ENCODE data around the gene PDIA6.

PDIA6 gene

GRCh38 chr2:10793816-10794215 is 18.8 kb downstream of the PDIA6 start:
- Histone ChIP-seq H3K4me3 (no peak overlapping the region), H3K27ac (no peak overlapping the region)
- no peak for DNase-seq (ENCODE audit: low spot score)
- no peak for TF ChIP-seq CTCF (IDR thresholded peaks at IDR 0.05)

- TF ChIP-seq CTCF (IDR thresholded peaks at IDR 0.05) = no peak
- H3K4me3 ChIP-seq = no peak overlapping the region
- H3K27ac ChIP-seq = no peak overlapping the region
- no peak for DNase-seq (ENCODE audit: low spot score)
These were observed 19.8 kb downstream of the PDIA6 start for GRCh38 chr2:10792660-10793400.

GRCh38 chr2:10792001-10792634 is 20.5 kb downstream of the PDIA6 start:
- H3K27ac ChIP-seq = no peak overlapping the region
- no peak for DNase-seq (ENCODE audit: low spot score)
- H3K4me3 ChIP-seq = no peak overlapping the region
- TF ChIP-seq CTCF (IDR thresholded peaks at IDR 0.05) = no peak

- no peak overlapping the region for H3K4me3 ChIP-seq
- no peak overlapping the region for H3K27ac ChIP-seq
- TF ChIP-seq CTCF (IDR thresholded peaks at IDR 0.05) = no peak
- DNase-seq (ENCODE audit: low spot score) = no peak
These were observed 22.2 kb downstream of the PDIA6 start for GRCh38 chr2:10790228-10790973.

GRCh38 chr2:10788855-10789254 is 23.7 kb downstream of the PDIA6 start:
- no peak for TF ChIP-seq CTCF (IDR thresholded peaks at IDR 0.05)
- DNase-seq (ENCODE audit: low spot score) = no peak
- Histone ChIP-seq H3K4me3 (no peak overlapping the region), H3K27ac (no peak overlapping the region)

GRCh38 chr2:10787176-10787968 is 25.2 kb downstream of the PDIA6 start:
- no peak for DNase-seq (ENCODE audit: low spot score)
- TF ChIP-seq CTCF (IDR thresholded peaks at IDR 0.05) = no peak
- no peak overlapping the region for H3K27ac ChIP-seq
- no peak overlapping the region for H3K4me3 ChIP-seq

All from coronary artery (tissue), 2 donors.